Measurements from ENCODE around the gene APLP1.
A peak's percentile ranks its signal among the peaks of the same experiment; 100 is the strongest.
"Not testable (repeated sequence)": the region's sequence is repeated elsewhere in the genome, so short reads cannot be mapped to it uniquely, and the experiment has no call there.

Gene APLP1

GRCh38 chr19:35868172-35868822, at the start of gene APLP1:
Gene APLP1, plus strand, starts transcription at chr19:35868574. Its CDS starts 63 bp downstream, at chr19:35868637.
- peak; percentile 78 for DNase-seq

GRCh38 chr19:35822579-35822978, 45.8 kb upstream of the APLP1 start:
- no peak for DNase-seq

GRCh38 chr19:35824150-35824549, 44.2 kb upstream of the APLP1 start:
- DNase-seq = no peak

GRCh38 chr19:35828692-35829301, 39.6 kb upstream of the APLP1 start:
- DNase-seq = peak; percentile 57

GRCh38 chr19:35830986-35831385, 37.4 kb upstream of the APLP1 start:
- no peak for DNase-seq

GRCh38 chr19:35832054-35832453, 36.3 kb upstream of the APLP1 start:
- no peak for DNase-seq

- DNase-seq = no peak
These were observed 34.4 kb upstream of the APLP1 start for GRCh38 chr19:35833972-35834371.

- DNase-seq = not testable (repeated sequence)
These were observed 32.3 kb upstream of the APLP1 start for GRCh38 chr19:35836096-35836495.

- no peak for DNase-seq
These were observed 26.3 kb upstream of the APLP1 start for GRCh38 chr19:35841961-35842595.

- no peak for DNase-seq
These were observed 25.6 kb upstream of the APLP1 start for GRCh38 chr19:35842666-35843272.

GRCh38 chr19:35843676-35844481, 24.5 kb upstream of the APLP1 start:
- no peak for DNase-seq

GRCh38 chr19:35844482-35845214, 23.7 kb upstream of the APLP1 start:
- no peak for DNase-seq

GRCh38 chr19:35845215-35846037, 22.9 kb upstream of the APLP1 start:
- peak; percentile 9 for DNase-seq

GRCh38 chr19:35846038-35846668, 22.2 kb upstream of the APLP1 start:
- no peak for DNase-seq

- DNase-seq = no peak
These were observed 20.5 kb upstream of the APLP1 start for GRCh38 chr19:35847911-35848310.

- DNase-seq = no peak
These were observed 19.9 kb upstream of the APLP1 start for GRCh38 chr19:35848486-35848885.

GRCh38 chr19:35848919-35849505, 19.4 kb upstream of the APLP1 start:
- no peak for DNase-seq

- peak; percentile 19 for DNase-seq
These were observed 17.0 kb upstream of the APLP1 start for GRCh38 chr19:35851213-35852028.

- no peak for DNase-seq
These were observed 16.2 kb upstream of the APLP1 start, which contains the start of gene NPHS1 for GRCh38 chr19:35852029-35852780. Gene NPHS1, minus strand, starts transcription at chr19:35852504. Its CDS starts 667 bp downstream, at chr19:35851837.

Data from CD4-positive, alpha-beta T cell treated with Interleukin-17A for 4 hours (primary cell).